Measurements from ENCODE around the gene XPNPEP2.

The XPNPEP2 gene

GRCh38 chrX:129738466-129739308 lies at the start of gene XPNPEP2:
Gene XPNPEP2 (plus strand): TSS chrX:129738979. CDS start chrX:129739214, 235 bp downstream.
- DNase-seq (ENCODE audit: low read depth) = no peak

- DNase-seq (ENCODE audit: low read depth) = no peak
Observed at GRCh38 chrX:129689796-129690195, 49.0 kb upstream of the XPNPEP2 start.

GRCh38 chrX:129690435-129690834 lies 48.3 kb upstream of the XPNPEP2 start:
- no peak for DNase-seq (ENCODE audit: low read depth)

GRCh38 chrX:129693354-129693753 lies 45.4 kb upstream of the XPNPEP2 start:
- no peak for DNase-seq (ENCODE audit: low read depth)

GRCh38 chrX:129694805-129695204 lies 44.0 kb upstream of the XPNPEP2 start:
- DNase-seq (ENCODE audit: low read depth) = no peak

- DNase-seq (ENCODE audit: low read depth) = no peak
Observed at GRCh38 chrX:129695535-129695934, 43.2 kb upstream of the XPNPEP2 start.

GRCh38 chrX:129695937-129696336 lies 42.8 kb upstream of the XPNPEP2 start:
- no peak for DNase-seq (ENCODE audit: low read depth)

- DNase-seq (ENCODE audit: low read depth) = no peak
Observed at GRCh38 chrX:129696463-129697155, 42.2 kb upstream of the XPNPEP2 start.

- DNase-seq (ENCODE audit: low read depth) = no peak
Observed at GRCh38 chrX:129697204-129697829, 41.5 kb upstream of the XPNPEP2 start.

GRCh38 chrX:129698150-129698549 lies 40.6 kb upstream of the XPNPEP2 start:
- no peak for DNase-seq (ENCODE audit: low read depth)

- DNase-seq (ENCODE audit: low read depth) = no peak
Observed at GRCh38 chrX:129700536-129700935, 38.2 kb upstream of the XPNPEP2 start.

- DNase-seq (ENCODE audit: low read depth) = no peak
Observed at GRCh38 chrX:129701624-129702069, 37.1 kb upstream of the XPNPEP2 start.

GRCh38 chrX:129704491-129704890 lies 34.3 kb upstream of the XPNPEP2 start:
- DNase-seq (ENCODE audit: low read depth) = no peak

- no peak for DNase-seq (ENCODE audit: low read depth)
Observed at GRCh38 chrX:129705377-129705925, 33.3 kb upstream of the XPNPEP2 start.

GRCh38 chrX:129705988-129706387 lies 32.8 kb upstream of the XPNPEP2 start:
- no peak for DNase-seq (ENCODE audit: low read depth)

- DNase-seq (ENCODE audit: low read depth) = no peak
Observed at GRCh38 chrX:129706400-129707072, 32.2 kb upstream of the XPNPEP2 start.

GRCh38 chrX:129714581-129714980 lies 24.2 kb upstream of the XPNPEP2 start:
- DNase-seq (ENCODE audit: low read depth) = no peak

GRCh38 chrX:129716507-129716906 lies 22.3 kb upstream of the XPNPEP2 start:
- DNase-seq (ENCODE audit: low read depth) = no peak

GRCh38 chrX:129717892-129718291 lies 20.9 kb upstream of the XPNPEP2 start:
- no peak for DNase-seq (ENCODE audit: low read depth)

- no peak for DNase-seq (ENCODE audit: low read depth)
Observed at GRCh38 chrX:129718676-129719075, 20.1 kb upstream of the XPNPEP2 start.

GRCh38 chrX:129719268-129719667 lies 19.5 kb upstream of the XPNPEP2 start:
- DNase-seq (ENCODE audit: low read depth) = no peak
